C4-2B (cell line): Measurements from ENCODE around the gene PRPF4.

Source experiments
- H3K27ac ChIP-seq: fragments of 450-650 bp; 2 replicates; pipeline ENCODE4 v1.5.1; 2017
- CTCF ChIP-seq: fragments of 450-650 bp; conservative IDR thresholded peaks from 2 replicates; pipeline ENCODE4 v1.5.1; 2017; ENCODE audit warnings: mild to moderate bottlenecking
- ZFX ChIP-seq: fragments of 450-650 bp; IDR thresholded peaks from 2 replicates; pipeline ENCODE4 v1.6.1; 2017

The PRPF4 gene

GRCh38 chr9:113326230-113326629, 50.8 kb downstream of the PRPF4 start:
- no peak overlapping the region for H3K27ac ChIP-seq
- no peak for TF ChIP-seq ZFX
- no peak for TF ChIP-seq CTCF

- H3K27ac ChIP-seq, result no peak overlapping the region
- no peak for TF ChIP-seq CTCF
- no peak for TF ChIP-seq ZFX
These were observed 52.8 kb downstream of the PRPF4 start for GRCh38 chr9:113328045-113328782.

GRCh38 chr9:113331780-113332179, 56.3 kb downstream of the PRPF4 start:
- no peak overlapping the region for H3K27ac ChIP-seq
- no peak for TF ChIP-seq ZFX
- no peak for TF ChIP-seq CTCF

GRCh38 chr9:113337714-113338113, 62.3 kb downstream of the PRPF4 start:
- no peak for TF ChIP-seq ZFX
- TF ChIP-seq CTCF, result no peak
- no peak overlapping the region for H3K27ac ChIP-seq

- peak within 1 kb of the TSS; percentile 71 for H3K27ac ChIP-seq
- TF ChIP-seq ZFX (peak; percentile 48), CTCF (no peak)
These were observed 64.7 kb downstream of the PRPF4 start, which contains the start of gene WDR31 for GRCh38 chr9:113340011-113340699. Gene WDR31, minus strand, starts transcription at chr9:113340275. Its CDS starts 8,253 bp downstream, at chr9:113332022.

GRCh38 chr9:113341712-113342410, 66.4 kb downstream of the PRPF4 start:
- no peak for TF ChIP-seq ZFX
- no peak for TF ChIP-seq CTCF
- H3K27ac ChIP-seq, result no peak overlapping the region
